ENCODE results near the gene AGAP3.

AGAP3 gene

DNA sequence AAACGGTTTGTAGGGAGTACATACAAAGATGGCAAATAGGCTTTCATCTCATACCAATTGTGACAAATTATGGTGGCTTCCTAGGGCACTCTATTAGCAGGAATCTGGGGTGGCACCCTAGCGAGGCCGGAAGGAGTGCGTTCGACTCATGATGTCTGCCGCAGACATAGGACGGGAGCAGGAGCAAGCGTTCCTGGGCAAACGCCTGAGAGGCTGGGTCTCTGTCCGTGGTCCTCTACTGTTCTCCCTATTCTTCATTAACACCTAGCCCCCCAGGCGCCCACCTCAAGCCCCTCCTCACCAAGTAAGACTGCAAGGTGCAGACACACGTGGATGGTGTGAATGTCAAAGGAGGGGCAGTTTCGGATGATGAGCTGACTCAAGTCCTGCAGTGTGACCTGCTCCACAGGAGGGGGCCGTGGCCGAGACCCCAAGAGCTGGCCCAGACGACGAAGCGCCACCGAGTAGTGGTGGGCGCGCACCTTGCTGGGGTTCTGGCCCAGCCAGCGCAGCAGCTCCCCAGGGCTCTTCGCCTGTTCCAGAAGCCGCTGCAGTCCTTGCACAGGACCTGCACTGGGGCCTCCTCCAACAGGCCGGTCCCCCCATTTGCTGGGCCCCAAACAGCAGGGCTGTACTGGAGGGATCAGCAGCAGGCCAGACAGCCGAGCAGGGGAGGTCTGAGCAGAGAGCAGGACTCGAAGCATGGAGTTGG, 6.9 kb upstream of the AGAP3 start:
- no peak for TF ChIP-seq MYC (IDR thresholded peaks at IDR 0.05; ENCODE audit: low read depth, low read length)
- TF ChIP-seq, protein P1, sequence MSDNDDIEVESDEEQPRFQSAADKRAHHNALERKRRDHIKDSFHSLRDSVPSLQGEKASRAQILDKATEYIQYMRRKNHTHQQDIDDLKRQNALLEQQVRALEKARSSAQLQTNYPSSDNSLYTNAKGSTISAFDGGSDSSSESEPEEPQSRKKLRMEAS (IDR thresholded peaks at IDR 0.05; ENCODE audit: low read depth, low read length), result no peak
- no peak for TF ChIP-seq POLR2A (IDR thresholded peaks at IDR 0.05; ENCODE audit: extremely low read depth, insufficient read length)
- TF ChIP-seq CTCF (IDR thresholded peaks at IDR 0.05; ENCODE audit: low read depth, low read length), result no peak
- H3K4me3 ChIP-seq (ENCODE audit: low read depth, low read length), result peak overlapping the region; percentile 94
- DNase-seq (ENCODE audit: low read depth), result no peak

DNA sequence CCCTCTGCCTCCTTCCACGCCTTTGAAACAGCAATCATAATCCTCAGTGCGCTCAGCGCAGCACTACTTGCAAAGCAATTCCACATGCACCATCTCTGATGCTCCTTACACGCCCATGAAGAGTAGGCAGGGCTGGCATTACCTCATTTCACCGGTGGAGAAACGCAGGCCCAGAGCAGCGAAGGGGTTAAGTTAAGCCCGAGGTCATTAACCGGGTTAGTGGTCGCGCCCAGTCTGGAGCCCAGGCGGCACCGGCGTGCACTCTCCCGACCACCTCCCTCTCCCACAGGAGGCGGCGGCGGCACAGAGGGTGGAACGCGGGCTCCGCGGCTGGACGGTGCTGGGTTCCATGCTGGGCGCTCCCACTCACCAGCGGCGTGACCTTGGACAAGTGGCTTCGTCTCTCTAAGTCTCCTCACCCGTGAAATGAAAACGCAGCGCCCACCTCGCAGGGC, 6.2 kb upstream of the AGAP3 start:
- no peak for TF ChIP-seq CTCF (IDR thresholded peaks at IDR 0.05; ENCODE audit: low read depth, low read length)
- TF ChIP-seq POLR2A (IDR thresholded peaks at IDR 0.05; ENCODE audit: extremely low read depth, insufficient read length), result no peak
- TF ChIP-seq, protein P1 (IDR thresholded peaks at IDR 0.05; ENCODE audit: low read depth, low read length), result no peak
- TF ChIP-seq MYC (IDR thresholded peaks at IDR 0.05; ENCODE audit: low read depth, low read length), result no peak
- H3K4me3 ChIP-seq (ENCODE audit: low read depth, low read length), result peak overlapping the region; percentile 94
- peak; percentile 64 for DNase-seq (ENCODE audit: low read depth)

- peak within 1 kb of the TSS; percentile 94 for H3K4me3 ChIP-seq (ENCODE audit: low read depth, low read length)
- TF ChIP-seq MYC (IDR thresholded peaks at IDR 0.05; ENCODE audit: low read depth, low read length) (peak; percentile 70), CTCF (IDR thresholded peaks at IDR 0.05; ENCODE audit: low read depth, low read length) (no peak), POLR2A (IDR thresholded peaks at IDR 0.05; ENCODE audit: extremely low read depth, insufficient read length) (peak; percentile 86)
- TF ChIP-seq, protein P1 (IDR thresholded peaks at IDR 0.05; ENCODE audit: low read depth, low read length), result 0 out of 2 replicates have a peak, but pooled peaks have one; percentile 48
- peak; percentile 95 for DNase-seq (ENCODE audit: low read depth)
Measured at GRCh38 chr7:151080522-151081169, 5.6 kb upstream of the AGAP3 start, which contains the start of gene FASTK. Gene FASTK (minus strand): TSS chr7:151080809. CDS start chr7:151080766, 43 bp downstream.

DNA sequence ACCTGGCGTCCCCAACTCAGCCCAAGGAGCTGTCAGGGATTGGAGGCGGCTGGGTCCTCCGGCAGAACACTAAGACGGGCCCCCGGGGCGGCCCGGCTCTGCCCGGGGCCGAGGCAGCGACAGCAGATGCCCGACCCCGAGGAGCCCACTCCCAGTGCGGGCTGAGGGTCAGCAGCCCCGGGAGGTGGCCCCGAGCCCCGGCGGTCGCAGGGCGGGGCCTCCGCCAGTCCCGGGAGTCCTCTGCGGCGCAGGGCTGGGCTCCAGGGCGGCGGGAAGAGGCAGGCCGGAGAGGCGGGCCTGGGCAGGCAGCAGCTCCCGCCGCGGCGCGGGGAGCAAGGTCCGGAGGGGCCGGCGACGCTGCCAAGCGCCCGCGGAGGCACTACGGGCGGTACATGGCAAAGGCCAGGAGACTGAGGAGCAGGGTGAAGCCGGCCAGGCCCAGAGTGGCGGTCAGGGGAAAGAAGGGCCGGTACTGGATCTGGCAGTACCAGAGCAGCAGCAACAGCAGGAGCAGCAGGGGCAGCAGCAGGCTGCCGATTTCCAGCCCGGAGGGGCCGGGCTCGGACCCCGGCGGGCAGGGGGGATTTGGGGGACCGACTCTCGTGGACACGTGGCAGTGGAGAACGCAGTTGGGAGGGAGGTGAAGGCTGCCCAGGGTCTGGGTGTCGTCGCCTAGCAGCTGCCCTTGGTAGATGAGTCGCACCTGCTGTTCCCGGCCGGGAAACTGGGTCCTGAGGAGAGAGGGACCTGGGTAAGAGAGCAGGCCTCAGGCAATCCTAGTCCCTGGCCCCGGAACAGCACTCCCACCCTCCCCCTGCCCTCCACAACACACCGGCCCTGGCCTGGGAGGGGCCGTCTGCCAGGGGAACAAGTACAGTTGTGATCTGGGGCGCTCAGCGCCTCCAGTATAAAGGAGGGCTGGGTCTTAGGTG, 4.8 kb upstream of the AGAP3 start:
- DNase-seq (ENCODE audit: low read depth), result peak; percentile 66
- peak overlapping the region; percentile 60 for H3K4me3 ChIP-seq (ENCODE audit: low read depth, low read length)
- TF ChIP-seq MYC (IDR thresholded peaks at IDR 0.05; ENCODE audit: low read depth, low read length) (no peak), POLR2A (IDR thresholded peaks at IDR 0.05; ENCODE audit: extremely low read depth, insufficient read length) (no peak), CTCF (IDR thresholded peaks at IDR 0.05; ENCODE audit: low read depth, low read length) (no peak)
- TF ChIP-seq, protein P1 (IDR thresholded peaks at IDR 0.05; ENCODE audit: low read depth, low read length), result no peak
